GM23338 (cell line): ENCODE data around the gene SRF.
A peak's percentile ranks its signal among the peaks of the same experiment; 100 is the strongest.

Experiments used
- CREB1 ChIP-seq: fragments of 250-450 bp; sonication (Bioruptor Pico); IDR thresholded peaks from 2 replicates; pipeline ENCODE4 v1.5.0; 2020; ENCODE audit warnings: low read depth, mild to moderate bottlenecking, moderate library complexity
- EZH2 ChIP-seq: fragments of 200-600 bp; sonication (generic); IDR thresholded peaks from one replicate; pipeline ENCODE4 v1.8.0; 2017; ENCODE audit warnings: antibody characterized with exemption, mild to moderate bottlenecking, low read depth; ENCODE audit not compliant: unreplicated experiment
- EZH2phosphoT487 ChIP-seq: fragments of 200-600 bp; sonication (generic); IDR thresholded peaks from one replicate; pipeline ENCODE4 v1.8.1; 2018; ENCODE audit warnings: antibody characterized with exemption; ENCODE audit not compliant: unreplicated experiment
- POLR2AphosphoS5 ChIP-seq: IDR thresholded peaks from 2 replicates; pipeline ENCODE4 v1.6.1; 2016; ENCODE audit warnings: antibody characterized with exemption, low read depth
- STAT1 ChIP-seq: IDR thresholded peaks from one replicate; pipeline ENCODE4 v1.6.1; 2016; ENCODE audit warnings: antibody characterized with exemption; ENCODE audit not compliant: unreplicated experiment
- ZNF114 ChIP-seq: fragments of 250-450 bp; sonication (Bioruptor Pico); IDR thresholded peaks from 2 replicates; pipeline ENCODE4 v1.5.0; 2020; ENCODE audit warnings: mild to moderate bottlenecking, moderate library complexity
- ZNF331 ChIP-seq: fragments of 250-450 bp; sonication (Bioruptor Pico); IDR thresholded peaks from 2 replicates; pipeline ENCODE4 v1.5.0; 2020; ENCODE audit warnings: low read depth, mild to moderate bottlenecking, moderate library complexity
- TF ChIP-seq, protein P1 (sequence below), 2 experiments: fragments of 200-600 bp in 1 of 2; sonication (generic) in 1 of 2; conservative IDR thresholded peaks; 2 replicates each; pipeline versions ENCODE4 v1.5.1 to v1.6.1; 2016 to 2017; ENCODE audit warnings: antibody characterized with exemption in 2 of 2, low read depth in 2 of 2, mild to moderate bottlenecking in 2 of 2, moderate library complexity in 1 of 2
- TF ChIP-seq, protein P2 (sequence below): IDR thresholded peaks from one replicate; pipeline ENCODE4 v1.6.1; 2018; ENCODE audit warnings: antibody characterized with exemption; ENCODE audit not compliant: unreplicated experiment
- TF ChIP-seq, protein P3 (sequence below): IDR thresholded peaks from 2 replicates; pipeline ENCODE4 v1.6.1; 2016; ENCODE audit warnings: antibody characterized with exemption
- TF ChIP-seq, protein P4 (sequence below): fragments of 250-450 bp; sonication (Bioruptor Pico); IDR thresholded peaks from 2 replicates; pipeline ENCODE4 v1.5.0; 2020; ENCODE audit warnings: mild to moderate bottlenecking, moderate library complexity

DNA sequence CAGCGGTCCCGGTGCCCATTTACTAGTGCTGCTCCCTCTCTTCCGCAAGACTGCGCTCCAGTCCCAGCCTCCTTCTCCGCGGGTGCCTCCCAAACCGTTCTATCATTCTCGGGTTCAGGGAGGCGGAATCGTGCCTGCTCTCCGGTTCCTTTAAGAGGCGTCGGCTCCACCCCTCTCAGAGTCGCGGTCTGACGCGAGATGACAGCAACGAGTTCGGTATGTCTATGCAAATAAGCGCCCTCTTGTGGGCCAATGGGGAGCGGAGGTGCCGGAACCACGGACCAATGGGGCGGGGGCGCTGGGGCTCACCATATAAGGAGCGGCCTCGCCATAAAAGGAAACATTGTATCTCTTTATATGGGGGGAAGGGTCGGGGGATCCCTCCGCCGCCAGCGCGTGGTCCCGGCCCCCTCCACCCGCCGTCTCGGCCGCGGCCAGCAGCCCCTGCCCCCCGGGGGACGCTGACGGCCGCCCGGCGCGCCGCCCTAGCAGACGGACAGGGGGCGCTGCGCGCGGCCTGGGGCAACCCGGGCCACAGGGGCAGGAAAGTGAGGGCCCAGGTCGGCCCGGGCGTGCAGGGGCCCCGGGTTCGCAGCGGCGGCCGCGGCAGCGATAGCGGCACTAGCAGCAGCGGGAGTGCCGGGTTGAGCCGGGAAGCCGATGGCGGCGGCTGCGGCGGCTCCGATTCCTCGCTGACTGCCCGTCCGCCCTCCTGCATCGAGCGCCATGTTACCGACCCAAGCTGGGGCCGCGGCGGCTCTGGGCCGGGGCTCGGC lies at the start of gene SRF:
- TF ChIP-seq CREB1 (CRISPR knock-in tag) (peak; percentile 78), POLR2AphosphoS5 (peak; percentile 74), EZH2 (no peak), EZH2phosphoT487 (no peak), STAT1 (no peak), ZNF331 (no peak), ZNF114 (CRISPR knock-in tag) (no peak)
- TF ChIP-seq, protein P1, sequence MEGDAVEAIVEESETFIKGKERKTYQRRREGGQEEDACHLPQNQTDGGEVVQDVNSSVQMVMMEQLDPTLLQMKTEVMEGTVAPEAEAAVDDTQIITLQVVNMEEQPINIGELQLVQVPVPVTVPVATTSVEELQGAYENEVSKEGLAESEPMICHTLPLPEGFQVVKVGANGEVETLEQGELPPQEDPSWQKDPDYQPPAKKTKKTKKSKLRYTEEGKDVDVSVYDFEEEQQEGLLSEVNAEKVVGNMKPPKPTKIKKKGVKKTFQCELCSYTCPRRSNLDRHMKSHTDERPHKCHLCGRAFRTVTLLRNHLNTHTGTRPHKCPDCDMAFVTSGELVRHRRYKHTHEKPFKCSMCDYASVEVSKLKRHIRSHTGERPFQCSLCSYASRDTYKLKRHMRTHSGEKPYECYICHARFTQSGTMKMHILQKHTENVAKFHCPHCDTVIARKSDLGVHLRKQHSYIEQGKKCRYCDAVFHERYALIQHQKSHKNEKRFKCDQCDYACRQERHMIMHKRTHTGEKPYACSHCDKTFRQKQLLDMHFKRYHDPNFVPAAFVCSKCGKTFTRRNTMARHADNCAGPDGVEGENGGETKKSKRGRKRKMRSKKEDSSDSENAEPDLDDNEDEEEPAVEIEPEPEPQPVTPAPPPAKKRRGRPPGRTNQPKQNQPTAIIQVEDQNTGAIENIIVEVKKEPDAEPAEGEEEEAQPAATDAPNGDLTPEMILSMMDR (conservative IDR thresholded peaks at IDR 0.05; ENCODE audit: low read depth in 2 of 2), result peak; percentile 38 to 67
- TF ChIP-seq, protein P2, sequence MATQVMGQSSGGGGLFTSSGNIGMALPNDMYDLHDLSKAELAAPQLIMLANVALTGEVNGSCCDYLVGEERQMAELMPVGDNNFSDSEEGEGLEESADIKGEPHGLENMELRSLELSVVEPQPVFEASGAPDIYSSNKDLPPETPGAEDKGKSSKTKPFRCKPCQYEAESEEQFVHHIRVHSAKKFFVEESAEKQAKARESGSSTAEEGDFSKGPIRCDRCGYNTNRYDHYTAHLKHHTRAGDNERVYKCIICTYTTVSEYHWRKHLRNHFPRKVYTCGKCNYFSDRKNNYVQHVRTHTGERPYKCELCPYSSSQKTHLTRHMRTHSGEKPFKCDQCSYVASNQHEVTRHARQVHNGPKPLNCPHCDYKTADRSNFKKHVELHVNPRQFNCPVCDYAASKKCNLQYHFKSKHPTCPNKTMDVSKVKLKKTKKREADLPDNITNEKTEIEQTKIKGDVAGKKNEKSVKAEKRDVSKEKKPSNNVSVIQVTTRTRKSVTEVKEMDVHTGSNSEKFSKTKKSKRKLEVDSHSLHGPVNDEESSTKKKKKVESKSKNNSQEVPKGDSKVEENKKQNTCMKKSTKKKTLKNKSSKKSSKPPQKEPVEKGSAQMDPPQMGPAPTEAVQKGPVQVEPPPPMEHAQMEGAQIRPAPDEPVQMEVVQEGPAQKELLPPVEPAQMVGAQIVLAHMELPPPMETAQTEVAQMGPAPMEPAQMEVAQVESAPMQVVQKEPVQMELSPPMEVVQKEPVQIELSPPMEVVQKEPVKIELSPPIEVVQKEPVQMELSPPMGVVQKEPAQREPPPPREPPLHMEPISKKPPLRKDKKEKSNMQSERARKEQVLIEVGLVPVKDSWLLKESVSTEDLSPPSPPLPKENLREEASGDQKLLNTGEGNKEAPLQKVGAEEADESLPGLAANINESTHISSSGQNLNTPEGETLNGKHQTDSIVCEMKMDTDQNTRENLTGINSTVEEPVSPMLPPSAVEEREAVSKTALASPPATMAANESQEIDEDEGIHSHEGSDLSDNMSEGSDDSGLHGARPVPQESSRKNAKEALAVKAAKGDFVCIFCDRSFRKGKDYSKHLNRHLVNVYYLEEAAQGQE, result peak; percentile 7
- TF ChIP-seq, protein P3, sequence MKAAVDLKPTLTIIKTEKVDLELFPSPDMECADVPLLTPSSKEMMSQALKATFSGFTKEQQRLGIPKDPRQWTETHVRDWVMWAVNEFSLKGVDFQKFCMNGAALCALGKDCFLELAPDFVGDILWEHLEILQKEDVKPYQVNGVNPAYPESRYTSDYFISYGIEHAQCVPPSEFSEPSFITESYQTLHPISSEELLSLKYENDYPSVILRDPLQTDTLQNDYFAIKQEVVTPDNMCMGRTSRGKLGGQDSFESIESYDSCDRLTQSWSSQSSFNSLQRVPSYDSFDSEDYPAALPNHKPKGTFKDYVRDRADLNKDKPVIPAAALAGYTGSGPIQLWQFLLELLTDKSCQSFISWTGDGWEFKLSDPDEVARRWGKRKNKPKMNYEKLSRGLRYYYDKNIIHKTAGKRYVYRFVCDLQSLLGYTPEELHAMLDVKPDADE, result no peak
- TF ChIP-seq, protein P4, sequence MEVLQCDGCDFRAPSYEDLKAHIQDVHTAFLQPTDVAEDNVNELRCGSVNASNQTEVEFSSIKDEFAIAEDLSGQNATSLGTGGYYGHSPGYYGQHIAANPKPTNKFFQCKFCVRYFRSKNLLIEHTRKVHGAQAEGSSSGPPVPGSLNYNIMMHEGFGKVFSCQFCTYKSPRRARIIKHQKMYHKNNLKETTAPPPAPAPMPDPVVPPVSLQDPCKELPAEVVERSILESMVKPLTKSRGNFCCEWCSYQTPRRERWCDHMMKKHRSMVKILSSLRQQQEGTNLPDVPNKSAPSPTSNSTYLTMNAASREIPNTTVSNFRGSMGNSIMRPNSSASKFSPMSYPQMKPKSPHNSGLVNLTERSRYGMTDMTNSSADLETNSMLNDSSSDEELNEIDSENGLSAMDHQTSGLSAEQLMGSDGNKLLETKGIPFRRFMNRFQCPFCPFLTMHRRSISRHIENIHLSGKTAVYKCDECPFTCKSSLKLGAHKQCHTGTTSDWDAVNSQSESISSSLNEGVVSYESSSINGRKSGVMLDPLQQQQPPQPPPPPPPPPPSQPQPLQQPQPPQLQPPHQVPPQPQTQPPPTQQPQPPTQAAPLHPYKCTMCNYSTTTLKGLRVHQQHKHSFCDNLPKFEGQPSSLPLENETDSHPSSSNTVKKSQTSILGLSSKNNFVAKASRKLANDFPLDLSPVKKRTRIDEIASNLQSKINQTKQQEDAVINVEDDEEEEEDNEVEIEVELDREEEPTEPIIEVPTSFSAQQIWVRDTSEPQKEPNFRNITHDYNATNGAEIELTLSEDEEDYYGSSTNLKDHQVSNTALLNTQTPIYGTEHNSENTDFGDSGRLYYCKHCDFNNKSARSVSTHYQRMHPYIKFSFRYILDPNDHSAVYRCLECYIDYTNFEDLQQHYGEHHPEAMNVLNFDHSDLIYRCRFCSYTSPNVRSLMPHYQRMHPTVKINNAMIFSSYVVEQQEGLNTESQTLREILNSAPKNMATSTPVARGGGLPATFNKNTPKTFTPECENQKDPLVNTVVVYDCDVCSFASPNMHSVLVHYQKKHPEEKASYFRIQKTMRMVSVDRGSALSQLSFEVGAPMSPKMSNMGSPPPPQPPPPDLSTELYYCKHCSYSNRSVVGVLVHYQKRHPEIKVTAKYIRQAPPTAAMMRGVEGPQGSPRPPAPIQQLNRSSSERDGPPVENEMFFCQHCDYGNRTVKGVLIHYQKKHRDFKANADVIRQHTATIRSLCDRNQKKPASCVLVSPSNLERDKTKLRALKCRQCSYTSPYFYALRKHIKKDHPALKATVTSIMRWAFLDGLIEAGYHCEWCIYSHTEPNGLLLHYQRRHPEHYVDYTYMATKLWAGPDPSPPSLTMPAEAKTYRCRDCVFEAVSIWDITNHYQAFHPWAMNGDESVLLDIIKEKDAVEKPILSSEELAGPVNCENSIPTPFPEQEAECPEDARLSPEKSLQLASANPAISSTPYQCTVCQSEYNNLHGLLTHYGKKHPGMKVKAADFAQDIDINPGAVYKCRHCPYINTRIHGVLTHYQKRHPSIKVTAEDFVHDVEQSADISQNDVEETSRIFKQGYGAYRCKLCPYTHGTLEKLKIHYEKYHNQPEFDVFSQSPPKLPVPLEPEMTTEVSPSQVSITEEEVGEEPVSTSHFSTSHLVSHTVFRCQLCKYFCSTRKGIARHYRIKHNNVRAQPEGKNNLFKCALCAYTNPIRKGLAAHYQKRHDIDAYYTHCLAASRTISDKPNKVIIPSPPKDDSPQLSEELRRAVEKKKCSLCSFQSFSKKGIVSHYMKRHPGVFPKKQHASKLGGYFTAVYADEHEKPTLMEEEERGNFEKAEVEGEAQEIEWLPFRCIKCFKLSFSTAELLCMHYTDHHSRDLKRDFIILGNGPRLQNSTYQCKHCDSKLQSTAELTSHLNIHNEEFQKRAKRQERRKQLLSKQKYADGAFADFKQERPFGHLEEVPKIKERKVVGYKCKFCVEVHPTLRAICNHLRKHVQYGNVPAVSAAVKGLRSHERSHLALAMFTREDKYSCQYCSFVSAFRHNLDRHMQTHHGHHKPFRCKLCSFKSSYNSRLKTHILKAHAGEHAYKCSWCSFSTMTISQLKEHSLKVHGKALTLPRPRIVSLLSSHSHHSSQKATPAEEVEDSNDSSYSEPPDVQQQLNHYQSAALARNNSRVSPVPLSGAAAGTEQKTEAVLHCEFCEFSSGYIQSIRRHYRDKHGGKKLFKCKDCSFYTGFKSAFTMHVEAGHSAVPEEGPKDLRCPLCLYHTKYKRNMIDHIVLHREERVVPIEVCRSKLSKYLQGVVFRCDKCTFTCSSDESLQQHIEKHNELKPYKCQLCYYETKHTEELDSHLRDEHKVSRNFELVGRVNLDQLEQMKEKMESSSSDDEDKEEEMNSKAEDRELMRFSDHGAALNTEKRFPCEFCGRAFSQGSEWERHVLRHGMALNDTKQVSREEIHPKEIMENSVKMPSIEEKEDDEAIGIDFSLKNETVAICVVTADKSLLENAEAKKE (CRISPR knock-in tag), result no peak
